Measurements from ENCODE around the gene CCDC110. TPM values are rescaled to one million over a fixed set of nuclear protein-coding genes. Genes with fewer than 3 reads are reported as not detected.

CCDC110 gene
- total RNA-seq, 1 experiment from 2014 or later, result 2.7 TPM

DNA sequence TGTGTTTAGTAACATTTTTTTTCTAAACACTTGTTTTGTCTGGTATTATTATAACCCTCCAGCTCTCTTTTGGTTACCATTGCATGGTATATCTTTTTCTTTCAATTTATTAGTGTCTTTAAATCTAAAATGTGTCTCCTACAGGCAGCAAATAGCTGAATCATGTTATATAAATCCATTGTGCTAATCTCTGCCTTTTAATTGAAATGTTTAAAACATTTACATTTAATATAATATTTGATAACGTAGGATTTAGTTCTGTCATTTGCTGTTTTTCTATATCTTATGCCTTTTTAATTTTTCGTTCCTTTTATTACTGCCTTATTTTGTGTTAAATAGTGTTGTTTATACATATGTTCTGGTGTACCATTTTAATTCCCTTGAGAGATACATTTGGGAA is 17.1 kb upstream of the CCDC110 start:
- intact Hi-C loops (cut with micrococcal nuclease), result no loop called here
- H3K9me3 ChIP-seq (ENCODE audit: control insufficient read depth in 1 of 2, insufficient read depth in 1 of 2, low read depth in 1 of 2, low read length in 2 of 2), result peaks cover 0 to 6% of the 10 kb centered on the region in 2 experiments; a peak in 1 of 4 replicates
- H3K27me3 ChIP-seq (ENCODE audit: insufficient read depth, low read length), result no peaks in the 10 kb centered on the region
- no TSS peak for BruUV-seq (replicated peaks)
- H3K4me2 ChIP-seq (ENCODE audit: low read length), result no peak overlapping the region
- peak; percentile 42; the same call in 1 of the 2 replicates for TF ChIP-seq CBX3 (IDR thresholded peaks at IDR 0.05; ENCODE audit: low read depth)
- TF ChIP-seq SIN3A (IDR thresholded peaks at IDR 0.05; ENCODE audit: low read depth), result no peak
- TF ChIP-seq TCF7L2 (IDR thresholded peaks at IDR 0.05; ENCODE audit: borderline replicate concordance, extremely low read depth, insufficient read depth, insufficient read length), result no peak
- no peak for TF ChIP-seq MAX (IDR thresholded peaks at IDR 0.05)
- no peak for TF ChIP-seq EZH2phosphoT487 (IDR thresholded peaks at IDR 0.05; ENCODE audit: borderline replicate concordance)
- TF ChIP-seq FOSL1 (IDR thresholded peaks at IDR 0.05; ENCODE audit: low read depth), result no peak
- TF ChIP-seq, protein P1, sequence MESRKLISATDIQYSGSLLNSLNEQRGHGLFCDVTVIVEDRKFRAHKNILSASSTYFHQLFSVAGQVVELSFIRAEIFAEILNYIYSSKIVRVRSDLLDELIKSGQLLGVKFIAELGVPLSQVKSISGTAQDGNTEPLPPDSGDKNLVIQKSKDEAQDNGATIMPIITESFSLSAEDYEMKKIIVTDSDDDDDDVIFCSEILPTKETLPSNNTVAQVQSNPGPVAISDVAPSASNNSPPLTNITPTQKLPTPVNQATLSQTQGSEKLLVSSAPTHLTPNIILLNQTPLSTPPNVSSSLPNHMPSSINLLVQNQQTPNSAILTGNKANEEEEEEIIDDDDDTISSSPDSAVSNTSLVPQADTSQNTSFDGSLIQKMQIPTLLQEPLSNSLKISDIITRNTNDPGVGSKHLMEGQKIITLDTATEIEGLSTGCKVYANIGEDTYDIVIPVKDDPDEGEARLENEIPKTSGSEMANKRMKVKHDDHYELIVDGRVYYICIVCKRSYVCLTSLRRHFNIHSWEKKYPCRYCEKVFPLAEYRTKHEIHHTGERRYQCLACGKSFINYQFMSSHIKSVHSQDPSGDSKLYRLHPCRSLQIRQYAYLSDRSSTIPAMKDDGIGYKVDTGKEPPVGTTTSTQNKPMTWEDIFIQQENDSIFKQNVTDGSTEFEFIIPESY (IDR thresholded peaks at IDR 0.05; ENCODE audit: extremely low read depth, insufficient replicate concordance, low read length), result no peak
- peak; percentile 14; the same call in 1 of the 2 replicates for TF ChIP-seq CEBPB (IDR thresholded peaks at IDR 0.05; ENCODE audit: low read depth)
- no peak for TF ChIP-seq POLR2A (IDR thresholded peaks at IDR 0.05; ENCODE audit: borderline replicate concordance, extremely low read depth, insufficient read depth, insufficient read length)
- TF ChIP-seq SP1 (IDR thresholded peaks at IDR 0.05; ENCODE audit: low read depth), result no peak
- no peak for TF ChIP-seq POLR2AphosphoS5 (IDR thresholded peaks at IDR 0.05; ENCODE audit: low read depth, low read length)
- no peak for TF ChIP-seq ELF1 (IDR thresholded peaks at IDR 0.05; ENCODE audit: borderline replicate concordance, low read depth)
- no peaks in the 10 kb centered on the region for H4K20me1 ChIP-seq (ENCODE audit: insufficient read depth)
- ATAC-seq, result no peak
- H3K4me3 ChIP-seq (replicated peaks in 1 of 2; ENCODE audit: low read depth in 1 of 2, low read length in 2 of 2), result no peak overlapping the region
- no peaks in the 10 kb centered on the region for H3K36me3 ChIP-seq (ENCODE audit: control insufficient read depth in 1 of 2, insufficient read depth in 2 of 2, low read length in 2 of 2)
- H3K4me1 ChIP-seq (ENCODE audit: control insufficient read depth in 1 of 2, insufficient read depth in 2 of 2, low read length in 2 of 2), result no peaks in the 10 kb centered on the region
- ChIA-PET POLR2A (no interaction called here), RAD21 (ENCODE audit: low non-redundant PET in 1 of 2, low total read pairs in 2 of 2, uncharacterized antibody in 2 of 2, unreplicated experiment in 2 of 2) (no interaction called here), CTCF (no interaction called here)
- no peak overlapping the region for H2AFZ ChIP-seq (ENCODE audit: low read depth, low read length, poor library complexity, severe bottlenecking)
- H3K9ac ChIP-seq (ENCODE audit: low read length), result no peak overlapping the region
- H3K27ac ChIP-seq (ENCODE audit: low read depth, low read length), result no peak overlapping the region
- H3K9me2 ChIP-seq (ENCODE audit: insufficient read depth), result no peaks in the 10 kb centered on the region
- no peak for DNase-seq (ENCODE audit: low read depth, low spot score)
- no peaks in the 10 kb centered on the region for H3K79me2 ChIP-seq (ENCODE audit: insufficient read depth, low read length)

Data from HCT116 (cell line).